HAP-1 (cell line): ENCODE results near the gene HOXC5.

Source experiments
- DNase-seq, 2 experiments: peaks; one replicate each; pipeline ENCODE4 v3.0.0-alpha.2; 2016 to 2020; ENCODE audit warnings: low spot score in 2 of 2
- H3K27me3 ChIP-seq: fragments of 250-450 bp; sonication (Bioruptor Pico); 2 replicates; pipeline ENCODE4 v1.5.1; 2020; ENCODE audit warnings: low read depth, mild to moderate bottlenecking, moderate library complexity
- H3K36me3 ChIP-seq: fragments of 250-450 bp; sonication (Bioruptor Pico); replicated peaks from 2 replicates; pipeline ENCODE4 v1.5.1; 2020; ENCODE audit warnings: mild to moderate bottlenecking
- H3K4me1 ChIP-seq: fragments of 250-450 bp; sonication (Bioruptor Pico); 2 replicates; pipeline ENCODE4 v1.5.1; 2020; ENCODE audit warnings: mild to moderate bottlenecking
- H3K4me3 ChIP-seq: fragments of 250-450 bp; sonication (Bioruptor Pico); 2 replicates; pipeline ENCODE4 v1.5.1; 2020; ENCODE audit warnings: mild to moderate bottlenecking, moderate library complexity
- H3K9me3 ChIP-seq: fragments of 250-450 bp; sonication (Bioruptor Pico); 2 replicates; pipeline ENCODE4 v1.5.1; 2020; ENCODE audit warnings: mild to moderate bottlenecking, moderate library complexity
- in situ Hi-C: fragments of 300-500 bp; cut with MboI; formaldehyde crosslinking; loops from 3 replicates; pipeline ENCODE4 v1.14.3; 2020; ENCODE audit warnings: low sequenced_read_pairs, inconsistent platforms, mixed read lengths

The HOXC5 gene

GRCh38 chr12:54051026-54051842 lies 18.4 kb downstream of the HOXC5 start:
- no peaks in the 10 kb centered on the region for H3K36me3 ChIP-seq
- no peaks in the 10 kb centered on the region for H3K9me3 ChIP-seq
- peaks cover 9% of the 10 kb centered on the region for H3K4me1 ChIP-seq
- in situ Hi-C loops, result no loop called here
- H3K27me3 ChIP-seq, result peaks cover 75% of the 10 kb centered on the region
- H3K4me3 ChIP-seq, result no peak overlapping the region
- no peak for DNase-seq

- H3K9me3 ChIP-seq, result no peaks in the 10 kb centered on the region
- no peak overlapping the region for H3K4me3 ChIP-seq
- H3K36me3 ChIP-seq, result no peaks in the 10 kb centered on the region
- H3K27me3 ChIP-seq, result peaks cover 67% of the 10 kb centered on the region
- in situ Hi-C loops, result no loop called here
- H3K4me1 ChIP-seq, result peaks cover 9% of the 10 kb centered on the region
- DNase-seq, result peak; percentile 22 to 54
Observed at GRCh38 chr12:54051874-54052437, 19.1 kb downstream of the HOXC5 start.

GRCh38 chr12:54052438-54053002 lies 19.7 kb downstream of the HOXC5 start:
- in situ Hi-C loops, result no loop called here
- no peaks in the 10 kb centered on the region for H3K9me3 ChIP-seq

GRCh38 chr12:54053003-54053750 lies 20.3 kb downstream of the HOXC5 start:
- Histone ChIP-seq H3K36me3 (no peaks in the 10 kb centered on the region), H3K27me3 (peaks cover 65% of the 10 kb centered on the region), H3K4me1 (peaks cover 9% of the 10 kb centered on the region), H3K4me3 (no peak overlapping the region), H3K9me3 (no peaks in the 10 kb centered on the region)
- in situ Hi-C loops, result no loop called here
- no peak for DNase-seq

More at GRCh38 chr12:54052438-54053002, 19.7 kb downstream of the HOXC5 start:
- Histone ChIP-seq H3K27me3 (peaks cover 65% of the 10 kb centered on the region), H3K4me3 (no peak overlapping the region), H3K4me1 (peaks cover 9% of the 10 kb centered on the region), H3K36me3 (no peaks in the 10 kb centered on the region)
- DNase-seq, result no peak

GRCh38 chr12:54053751-54054741 lies 21.2 kb downstream of the HOXC5 start, which contains the start of gene HOXC4:
TSS of gene HOXC4 (plus strand) at chr12:54053835. CDS start at chr12:54053923, 88 bp downstream.
- Histone ChIP-seq H3K4me1 (peaks cover 9% of the 10 kb centered on the region), H3K36me3 (no peaks in the 10 kb centered on the region), H3K4me3 (no peak within 1 kb of the TSS), H3K9me3 (no peaks in the 10 kb centered on the region), H3K27me3 (peaks cover 65% of the 10 kb centered on the region)
- peak; percentile 43 to 72 for DNase-seq
- in situ Hi-C loops, result no loop called here

- Histone ChIP-seq H3K9me3 (no peaks in the 10 kb centered on the region), H3K4me3 (no peak overlapping the region), H3K27me3 (peaks cover 62% of the 10 kb centered on the region), H3K4me1 (peaks cover 9% of the 10 kb centered on the region), H3K36me3 (no peaks in the 10 kb centered on the region)
- in situ Hi-C loops, result no loop called here
- no peak for DNase-seq
Observed at GRCh38 chr12:54054742-54055194, 21.9 kb downstream of the HOXC5 start.

GRCh38 chr12:54055552-54055951 lies 22.7 kb downstream of the HOXC5 start:
- in situ Hi-C loops, result no loop called here
- Histone ChIP-seq H3K36me3 (no peaks in the 10 kb centered on the region), H3K4me3 (no peak overlapping the region), H3K9me3 (no peaks in the 10 kb centered on the region), H3K27me3 (peaks cover 58% of the 10 kb centered on the region), H3K4me1 (peaks cover 7% of the 10 kb centered on the region)
- DNase-seq, result no peak

- peaks cover 58% of the 10 kb centered on the region for H3K27me3 ChIP-seq
- peaks cover 7% of the 10 kb centered on the region for H3K4me1 ChIP-seq
- DNase-seq, result no peak
- no peaks in the 10 kb centered on the region for H3K36me3 ChIP-seq
- in situ Hi-C loops, result no loop called here
- H3K9me3 ChIP-seq, result no peaks in the 10 kb centered on the region
- no peak overlapping the region for H3K4me3 ChIP-seq
Observed at GRCh38 chr12:54056110-54056509, 23.3 kb downstream of the HOXC5 start.

- Histone ChIP-seq H3K4me1 (peaks cover 4% of the 10 kb centered on the region), H3K27me3 (peaks cover 56% of the 10 kb centered on the region), H3K4me3 (no peak overlapping the region)
Observed at GRCh38 chr12:54058128-54058768, 25.4 kb downstream of the HOXC5 start.

GRCh38 chr12:54059668-54060067 lies 26.8 kb downstream of the HOXC5 start:
- H3K9me3 ChIP-seq, result no peaks in the 10 kb centered on the region
- in situ Hi-C loops, result no loop called here
- peaks cover 56% of the 10 kb centered on the region for H3K27me3 ChIP-seq
- peaks cover under 1% of the 10 kb centered on the region for H3K4me1 ChIP-seq
- H3K4me3 ChIP-seq, result no peak overlapping the region
- DNase-seq, result no peak
- H3K36me3 ChIP-seq, result no peaks in the 10 kb centered on the region

More at GRCh38 chr12:54058128-54058768, 25.4 kb downstream of the HOXC5 start:
- H3K9me3 ChIP-seq, result no peaks in the 10 kb centered on the region
- no peak for DNase-seq
- in situ Hi-C loops, result no loop called here
- no peaks in the 10 kb centered on the region for H3K36me3 ChIP-seq

- no peaks in the 10 kb centered on the region for H3K36me3 ChIP-seq
- no peak for DNase-seq
- H3K4me1 ChIP-seq, result no peaks in the 10 kb centered on the region
- no peaks in the 10 kb centered on the region for H3K9me3 ChIP-seq
- in situ Hi-C loops, result no loop called here
- peaks cover 63% of the 10 kb centered on the region for H3K27me3 ChIP-seq
- no peak overlapping the region for H3K4me3 ChIP-seq
Observed at GRCh38 chr12:54060174-54060974, 27.5 kb downstream of the HOXC5 start.
